DND-41 (cell line): ENCODE measurements around the gene TNFRSF19.

ENCODE experiments used
- CTCF ChIP-seq: IDR thresholded peaks from 2 replicates; pipeline ENCODE4 v1.5.1; 2012; ENCODE audit warnings: borderline replicate concordance, low read length, moderate library complexity, mild to moderate bottlenecking; ENCODE audit not compliant: poor library complexity, severe bottlenecking; ENCODE audit errors: extremely low read depth
- EZH2 ChIP-seq: IDR thresholded peaks from 3 replicates; pipeline ENCODE4 v1.6.1; 2012; ENCODE audit warnings: borderline replicate concordance, low read depth, mild to moderate bottlenecking, moderate library complexity, low read length, inconsistent platforms; ENCODE audit not compliant: severe bottlenecking

- TF ChIP-seq CTCF: no peak
- no peak for TF ChIP-seq EZH2
These were observed 140.2 kb downstream of the TNFRSF19 start for GRCh38 chr13:23710366-23710765.
